Prostate gland (tissue), 2 donors: ENCODE measurements around the gene PAOX. TPM values are rescaled to one million over a fixed set of nuclear protein-coding genes. Genes with fewer than 3 reads are reported as not detected.

ENCODE experiments used
- DNase-seq: peaks from one replicate; pipeline ENCODE4 v3.0.0-alpha.2; 2019; ENCODE audit warnings: low spot score
- H3K27ac ChIP-seq, 2 donors: fragments of 200-600 bp; sonication (generic); 2 replicates each; pipeline ENCODE4 v1.5.1; 2017 to 2019
- H3K27me3 ChIP-seq: fragments of 200-600 bp; sonication (generic); replicated peaks from 2 replicates; pipeline ENCODE4 v1.5.1; 2019; ENCODE audit not compliant: insufficient read depth
- H3K36me3 ChIP-seq, 2 donors: fragments of 200-600 bp; sonication (generic); 1 replicate in 1 of 2; 2 replicates in 1 of 2; pipeline versions ENCODE4 v1.5.1 to v1.8.1; 2017 to 2019
- H3K4me1 ChIP-seq: fragments of 200-600 bp; sonication (generic); replicated peaks from 2 replicates; pipeline ENCODE4 v1.5.1; 2019
- H3K4me3 ChIP-seq, 2 donors: fragments of 200-600 bp; sonication (generic); 2 replicates each; pipeline ENCODE4 v1.5.1; 2017 to 2019
- H3K9me3 ChIP-seq: fragments of 200-600 bp; sonication (generic); 2 replicates; pipeline ENCODE4 v1.5.1; 2017
- CTCF ChIP-seq, 4 experiments: fragments of 200-600 bp in 2 of 4; fragments of 450-650 bp in 2 of 4; sonication (generic) in 2 of 4; IDR thresholded peaks; 1 replicate in 3 of 4; 2 replicates in 1 of 4; pipeline ENCODE4 v1.5.1; 2016 to 2019; ENCODE audit warnings: antibody characterized with exemption in 4 of 4, mild to moderate bottlenecking in 2 of 4, moderate library complexity in 2 of 4
- POLR2A ChIP-seq: fragments of 450-650 bp; IDR thresholded peaks from one replicate; pipeline ENCODE4 v1.6.1; 2016; ENCODE audit warnings: antibody characterized with exemption, mild to moderate bottlenecking
- POLR2AphosphoS5 ChIP-seq: sonication (generic); formaldehyde crosslinking; IDR thresholded peaks from one replicate; pipeline ENCODE4 v1.6.1; 2017; ENCODE audit warnings: antibody characterized with exemption
- WGBS: methylation state at CpG from one replicate; pipeline ENCODE4 v1.1.5; 2018; 5-methylcytosine and 5-hydroxymethylcytosine counted together
- intact Hi-C: fragments of 100-400 bp; cut with DNase I; formaldehyde crosslinking; loops from one replicate; pipeline ENCODE4 v1.14.2; 2022
- total RNA-seq, 2 donors: library from RNA; depleted of rRNA; stranded (reverse); fragments of >200 nt; gene quantifications; one replicate each; pipeline ENCODE4 v1.1.0, GENCODE V29; 2016

The PAOX gene
- total RNA-seq, 2 donors from 2014 or later = 17.5 to 20.2 TPM

- peaks cover 8% of the 10 kb centered on the region for H3K27me3 ChIP-seq
- no peaks in the 10 kb centered on the region for H3K9me3 ChIP-seq
- intact Hi-C loops = no loop called here
- no peak for DNase-seq
- H3K4me1 ChIP-seq = no peaks in the 10 kb centered on the region
- H3K4me3 ChIP-seq = no peak overlapping the region
- WGBS = 48% methylated on average over 5 of the region's 5 CpGs
- H3K36me3 ChIP-seq = no peaks in the 10 kb centered on the region
- no peak for TF ChIP-seq POLR2AphosphoS5
- no peak for TF ChIP-seq POLR2A
- no peak for TF ChIP-seq CTCF (IDR thresholded peaks at IDR 0.05)
- no peak overlapping the region for H3K27ac ChIP-seq
Observed at GRCh38 chr10:133344236-133344635, 34.8 kb upstream of the PAOX start.

GRCh38 chr10:133346413-133346812 lies 32.6 kb upstream of the PAOX start:
- no peak for DNase-seq
- intact Hi-C loops = no loop called here
- peaks cover 7% of the 10 kb centered on the region for H3K27me3 ChIP-seq
- WGBS = 49% methylated on average over 11 of the region's 11 CpGs
- no peaks in the 10 kb centered on the region for H3K9me3 ChIP-seq
- no peaks in the 10 kb centered on the region for H3K4me1 ChIP-seq
- H3K27ac ChIP-seq = no peak overlapping the region
- no peak overlapping the region for H3K4me3 ChIP-seq
- H3K36me3 ChIP-seq = no peaks in the 10 kb centered on the region
- TF ChIP-seq POLR2AphosphoS5 = no peak
- TF ChIP-seq POLR2A = no peak
- no peak for TF ChIP-seq CTCF (IDR thresholded peaks at IDR 0.05)

GRCh38 chr10:133347710-133348517 lies 31.1 kb upstream of the PAOX start:
- 56% methylated on average over 16 of the region's 16 CpGs for WGBS
- H3K36me3 ChIP-seq = no peaks in the 10 kb centered on the region
- DNase-seq = no peak
- intact Hi-C loops = no loop called here
- TF ChIP-seq POLR2AphosphoS5 (no peak), POLR2A (no peak), CTCF (IDR thresholded peaks at IDR 0.05) (no peak)
- no peak overlapping the region for H3K27ac ChIP-seq
- H3K27me3 ChIP-seq = peaks cover 6% of the 10 kb centered on the region
- no peaks in the 10 kb centered on the region for H3K4me1 ChIP-seq
- H3K9me3 ChIP-seq = no peaks in the 10 kb centered on the region
- no peak overlapping the region for H3K4me3 ChIP-seq

- 91% methylated on average over 8 of the region's 8 CpGs for WGBS
- Histone ChIP-seq H3K4me1 (no peaks in the 10 kb centered on the region), H3K4me3 (no peak overlapping the region), H3K9me3 (no peaks in the 10 kb centered on the region), H3K36me3 (no peaks in the 10 kb centered on the region), H3K27me3 (no peaks in the 10 kb centered on the region), H3K27ac (no peak overlapping the region)
- no peak for DNase-seq
- intact Hi-C loops = no loop called here
- TF ChIP-seq POLR2AphosphoS5 (no peak), POLR2A (no peak), CTCF (IDR thresholded peaks at IDR 0.05) (no peak)
Observed at GRCh38 chr10:133349160-133349568, 29.9 kb upstream of the PAOX start.

GRCh38 chr10:133349577-133350011 lies 29.5 kb upstream of the PAOX start:
- intact Hi-C loops = no loop called here
- 66% methylated on average over 9 of the region's 9 CpGs for WGBS
- H3K27ac ChIP-seq = no peak overlapping the region
- no peaks in the 10 kb centered on the region for H3K9me3 ChIP-seq
- H3K4me1 ChIP-seq = no peaks in the 10 kb centered on the region
- no peak for TF ChIP-seq POLR2AphosphoS5
- no peak overlapping the region for H3K4me3 ChIP-seq
- no peaks in the 10 kb centered on the region for H3K27me3 ChIP-seq
- no peak for DNase-seq
- H3K36me3 ChIP-seq = no peaks in the 10 kb centered on the region
